Measurements from ENCODE around the gene IL10RA. TPM values are rescaled to one million over a fixed set of nuclear protein-coding genes. Genes with fewer than 3 reads are reported as not detected.

The IL10RA gene
- total and polyA plus RNA-seq, 2 experiments from 2014 or later = 0.10 TPM; not detected in 1

DNA sequence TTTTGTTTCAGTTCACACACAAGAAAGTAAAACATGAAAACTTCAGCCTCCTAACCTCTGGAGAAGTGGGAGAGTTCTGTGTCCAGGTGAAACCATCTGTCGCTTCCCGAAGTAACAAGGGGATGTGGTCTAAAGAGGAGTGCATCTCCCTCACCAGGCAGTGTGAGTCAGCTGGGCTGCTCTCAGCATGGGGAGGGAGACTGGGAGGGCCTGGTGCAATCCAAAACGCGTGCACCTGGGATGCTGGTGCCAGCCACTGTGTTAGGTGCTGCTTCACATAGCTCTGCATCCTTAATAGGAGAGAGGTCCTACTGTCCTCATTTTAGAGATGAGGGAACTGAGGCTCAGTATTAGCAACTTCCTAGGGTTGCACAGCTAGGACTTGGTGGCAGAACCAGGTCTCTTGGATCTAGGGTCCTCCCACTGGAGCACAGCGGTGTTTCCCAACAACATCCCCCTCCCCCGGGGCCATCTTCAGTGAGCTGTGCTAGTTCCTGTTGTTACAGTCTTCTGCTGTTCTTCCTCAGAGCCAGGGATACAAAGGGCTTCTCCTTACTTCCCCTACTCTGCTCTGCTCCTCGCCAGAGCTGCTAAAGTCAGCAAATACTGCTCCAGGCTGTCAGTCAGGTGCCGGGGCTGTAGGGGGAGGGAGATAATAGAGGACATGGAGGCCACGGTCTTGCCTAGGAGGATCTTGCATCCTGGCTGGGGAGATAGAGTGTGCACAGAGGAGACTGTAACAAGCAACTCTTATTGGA is 8.0 kb downstream of the IL10RA start:
- ATAC-seq (peak; percentile 61), DNase-seq (ENCODE audit: low spot score) (no peak)
- no peaks in the 10 kb centered on the region for H4K20me1 ChIP-seq (replicated peaks; ENCODE audit: insufficient read depth)
- no peak overlapping the region for H3K27ac ChIP-seq (ENCODE audit: low read depth)
- Mint-ChIP-seq H3K9me3 (no peaks in the 10 kb centered on the region), H3K27ac (no peak overlapping the region), H3K4me1 (peaks cover 4% of the 10 kb centered on the region; the same call in 2 of the 3 replicates), H3K27me3 (ENCODE audit: insufficient read depth, low read depth, poor library complexity) (no peaks in the 10 kb centered on the region), H3K36me3 (ENCODE audit: low read depth) (no peaks in the 10 kb centered on the region), H3K4me3 (no peak overlapping the region)
- TF ChIP-seq, protein P1, sequence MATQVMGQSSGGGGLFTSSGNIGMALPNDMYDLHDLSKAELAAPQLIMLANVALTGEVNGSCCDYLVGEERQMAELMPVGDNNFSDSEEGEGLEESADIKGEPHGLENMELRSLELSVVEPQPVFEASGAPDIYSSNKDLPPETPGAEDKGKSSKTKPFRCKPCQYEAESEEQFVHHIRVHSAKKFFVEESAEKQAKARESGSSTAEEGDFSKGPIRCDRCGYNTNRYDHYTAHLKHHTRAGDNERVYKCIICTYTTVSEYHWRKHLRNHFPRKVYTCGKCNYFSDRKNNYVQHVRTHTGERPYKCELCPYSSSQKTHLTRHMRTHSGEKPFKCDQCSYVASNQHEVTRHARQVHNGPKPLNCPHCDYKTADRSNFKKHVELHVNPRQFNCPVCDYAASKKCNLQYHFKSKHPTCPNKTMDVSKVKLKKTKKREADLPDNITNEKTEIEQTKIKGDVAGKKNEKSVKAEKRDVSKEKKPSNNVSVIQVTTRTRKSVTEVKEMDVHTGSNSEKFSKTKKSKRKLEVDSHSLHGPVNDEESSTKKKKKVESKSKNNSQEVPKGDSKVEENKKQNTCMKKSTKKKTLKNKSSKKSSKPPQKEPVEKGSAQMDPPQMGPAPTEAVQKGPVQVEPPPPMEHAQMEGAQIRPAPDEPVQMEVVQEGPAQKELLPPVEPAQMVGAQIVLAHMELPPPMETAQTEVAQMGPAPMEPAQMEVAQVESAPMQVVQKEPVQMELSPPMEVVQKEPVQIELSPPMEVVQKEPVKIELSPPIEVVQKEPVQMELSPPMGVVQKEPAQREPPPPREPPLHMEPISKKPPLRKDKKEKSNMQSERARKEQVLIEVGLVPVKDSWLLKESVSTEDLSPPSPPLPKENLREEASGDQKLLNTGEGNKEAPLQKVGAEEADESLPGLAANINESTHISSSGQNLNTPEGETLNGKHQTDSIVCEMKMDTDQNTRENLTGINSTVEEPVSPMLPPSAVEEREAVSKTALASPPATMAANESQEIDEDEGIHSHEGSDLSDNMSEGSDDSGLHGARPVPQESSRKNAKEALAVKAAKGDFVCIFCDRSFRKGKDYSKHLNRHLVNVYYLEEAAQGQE (IDR thresholded peaks at IDR 0.05; ENCODE audit: unreplicated experiment) = no peak
- no peak overlapping the region for H3K4me2 ChIP-seq
- H3K4me3 ChIP-seq = no peak overlapping the region
- H3K27me3 ChIP-seq (ENCODE audit: insufficient read depth) = no peaks in the 10 kb centered on the region
- H3F3A ChIP-seq (replicated peaks; ENCODE audit: low read depth) = no peaks in the 10 kb centered on the region
- H3K9me2 ChIP-seq (ENCODE audit: insufficient read depth) = no peaks in the 10 kb centered on the region
- no peaks in the 10 kb centered on the region for H3K79me2 ChIP-seq (replicated peaks; ENCODE audit: insufficient read depth)
- peak overlapping the region; percentile 28; the same call in 1 of the 2 replicates for H2AFZ ChIP-seq
- no peaks in the 10 kb centered on the region for H3K4me1 ChIP-seq (ENCODE audit: insufficient read depth)
- H3K36me3 ChIP-seq (ENCODE audit: insufficient read depth) = no peaks in the 10 kb centered on the region

DNA sequence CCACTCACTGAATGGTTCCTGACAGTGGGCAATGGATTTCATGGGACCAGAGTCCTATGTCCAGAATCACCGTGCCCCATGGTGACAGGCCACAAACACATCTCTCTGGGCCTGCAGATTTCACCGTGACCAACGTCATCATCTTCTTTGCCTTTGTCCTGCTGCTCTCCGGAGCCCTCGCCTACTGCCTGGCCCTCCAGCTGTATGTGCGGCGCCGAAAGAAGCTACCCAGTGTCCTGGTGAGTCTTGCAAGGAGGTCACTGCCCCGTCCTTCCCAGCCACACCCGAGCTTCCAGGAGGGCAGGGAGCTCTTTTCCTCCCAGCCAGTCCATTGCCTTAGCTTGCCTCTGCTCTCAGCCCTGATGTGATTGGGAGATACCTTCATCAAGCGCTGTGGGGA is 9.3 kb downstream of the IL10RA start:
- Histone ChIP-seq H4K20me1 (replicated peaks; ENCODE audit: insufficient read depth) (no peaks in the 10 kb centered on the region), H3F3A (replicated peaks; ENCODE audit: low read depth) (no peaks in the 10 kb centered on the region), H3K27me3 (ENCODE audit: insufficient read depth) (no peaks in the 10 kb centered on the region), H2AFZ (no peak overlapping the region), H3K36me3 (ENCODE audit: insufficient read depth) (no peaks in the 10 kb centered on the region), H3K4me3 (no peak overlapping the region), H3K4me2 (no peak overlapping the region), H3K79me2 (replicated peaks; ENCODE audit: insufficient read depth) (no peaks in the 10 kb centered on the region), H3K4me1 (ENCODE audit: insufficient read depth) (no peaks in the 10 kb centered on the region), H3K9me2 (ENCODE audit: insufficient read depth) (no peaks in the 10 kb centered on the region), H3K27ac (ENCODE audit: low read depth) (no peak overlapping the region)
- Mint-ChIP-seq H3K9me3 (no peaks in the 10 kb centered on the region), H3K4me3 (no peak overlapping the region), H3K27me3 (ENCODE audit: insufficient read depth, low read depth, poor library complexity) (no peaks in the 10 kb centered on the region), H3K36me3 (ENCODE audit: low read depth) (no peaks in the 10 kb centered on the region), H3K27ac (no peak overlapping the region), H3K4me1 (peaks cover 4% of the 10 kb centered on the region; the same call in 2 of the 3 replicates)
- TF ChIP-seq NANOG (IDR thresholded peaks at IDR 0.05; ENCODE audit: borderline replicate concordance) = no peak
- TF ChIP-seq ZNF114 (CRISPR knock-in tag; IDR thresholded peaks at IDR 0.05) = no peak
- TF ChIP-seq POLR2AphosphoS5 (IDR thresholded peaks at IDR 0.05; ENCODE audit: low read depth) = no peak
- TF ChIP-seq, protein P1 (IDR thresholded peaks at IDR 0.05; ENCODE audit: unreplicated experiment) = no peak
- TF ChIP-seq, protein P2, sequence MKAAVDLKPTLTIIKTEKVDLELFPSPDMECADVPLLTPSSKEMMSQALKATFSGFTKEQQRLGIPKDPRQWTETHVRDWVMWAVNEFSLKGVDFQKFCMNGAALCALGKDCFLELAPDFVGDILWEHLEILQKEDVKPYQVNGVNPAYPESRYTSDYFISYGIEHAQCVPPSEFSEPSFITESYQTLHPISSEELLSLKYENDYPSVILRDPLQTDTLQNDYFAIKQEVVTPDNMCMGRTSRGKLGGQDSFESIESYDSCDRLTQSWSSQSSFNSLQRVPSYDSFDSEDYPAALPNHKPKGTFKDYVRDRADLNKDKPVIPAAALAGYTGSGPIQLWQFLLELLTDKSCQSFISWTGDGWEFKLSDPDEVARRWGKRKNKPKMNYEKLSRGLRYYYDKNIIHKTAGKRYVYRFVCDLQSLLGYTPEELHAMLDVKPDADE (IDR thresholded peaks at IDR 0.05) = no peak
- TF ChIP-seq EZH2 (IDR thresholded peaks at IDR 0.05; ENCODE audit: low read depth, unreplicated experiment) = no peak
- no peak for TF ChIP-seq JUNB (IDR thresholded peaks at IDR 0.05; ENCODE audit: unreplicated experiment)
- no peak for TF ChIP-seq STAT1 (IDR thresholded peaks at IDR 0.05; ENCODE audit: unreplicated experiment)
- ATAC-seq = no peak
- no peak for DNase-seq (ENCODE audit: low spot score)
